ENCODE data around the gene RAB9B. TPM values are rescaled to one million over a fixed set of nuclear protein-coding genes. Genes with fewer than 3 reads are reported as not detected.
"Not testable (repeated sequence)": the region's sequence is repeated elsewhere in the genome, so short reads cannot be mapped to it uniquely, and the experiment has no call there.

The RAB9B gene
- total RNA-seq, 1 donor from 2014 or later: 2.4 TPM

DNA sequence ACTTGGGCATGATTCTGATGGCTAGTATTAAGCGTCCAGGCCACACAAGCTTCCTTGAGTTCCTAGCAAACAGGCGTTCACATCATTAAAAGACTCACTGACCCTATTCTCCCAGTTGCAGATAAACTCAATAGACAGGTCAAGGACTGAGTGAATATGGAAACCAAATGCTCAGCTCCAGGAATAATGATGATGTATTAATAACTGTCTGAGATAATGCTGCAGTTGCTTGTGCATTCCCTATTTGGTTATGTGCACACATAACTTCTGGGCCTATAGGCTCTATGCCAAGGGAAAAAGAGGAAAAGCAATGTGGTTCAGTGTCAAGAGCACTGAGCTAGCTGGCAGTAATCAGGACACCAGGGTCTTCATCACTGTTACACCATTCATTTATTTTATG is 3.5 kb downstream of the RAB9B start:
- TF ChIP-seq, protein P1, sequence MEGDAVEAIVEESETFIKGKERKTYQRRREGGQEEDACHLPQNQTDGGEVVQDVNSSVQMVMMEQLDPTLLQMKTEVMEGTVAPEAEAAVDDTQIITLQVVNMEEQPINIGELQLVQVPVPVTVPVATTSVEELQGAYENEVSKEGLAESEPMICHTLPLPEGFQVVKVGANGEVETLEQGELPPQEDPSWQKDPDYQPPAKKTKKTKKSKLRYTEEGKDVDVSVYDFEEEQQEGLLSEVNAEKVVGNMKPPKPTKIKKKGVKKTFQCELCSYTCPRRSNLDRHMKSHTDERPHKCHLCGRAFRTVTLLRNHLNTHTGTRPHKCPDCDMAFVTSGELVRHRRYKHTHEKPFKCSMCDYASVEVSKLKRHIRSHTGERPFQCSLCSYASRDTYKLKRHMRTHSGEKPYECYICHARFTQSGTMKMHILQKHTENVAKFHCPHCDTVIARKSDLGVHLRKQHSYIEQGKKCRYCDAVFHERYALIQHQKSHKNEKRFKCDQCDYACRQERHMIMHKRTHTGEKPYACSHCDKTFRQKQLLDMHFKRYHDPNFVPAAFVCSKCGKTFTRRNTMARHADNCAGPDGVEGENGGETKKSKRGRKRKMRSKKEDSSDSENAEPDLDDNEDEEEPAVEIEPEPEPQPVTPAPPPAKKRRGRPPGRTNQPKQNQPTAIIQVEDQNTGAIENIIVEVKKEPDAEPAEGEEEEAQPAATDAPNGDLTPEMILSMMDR (IDR thresholded peaks at IDR 0.05): no peak
- H3K4me3 Mint-ChIP-seq (ENCODE audit: unreplicated experiment): no peak overlapping the region
- no peaks in the 10 kb centered on the region for H3K9me3 Mint-ChIP-seq (ENCODE audit: unreplicated experiment)
- no peak for DNase-seq (ENCODE audit: extremely low spot score, unreplicated experiment)
- H3K4me1 Mint-ChIP-seq (ENCODE audit: unreplicated experiment): peaks cover 3% of the 10 kb centered on the region
- H3K36me3 Mint-ChIP-seq (ENCODE audit: unreplicated experiment): no peaks in the 10 kb centered on the region
- no peaks in the 10 kb centered on the region for H3K27me3 Mint-ChIP-seq (ENCODE audit: unreplicated experiment)
- H3K27ac Mint-ChIP-seq (ENCODE audit: unreplicated experiment): no peak overlapping the region

DNA sequence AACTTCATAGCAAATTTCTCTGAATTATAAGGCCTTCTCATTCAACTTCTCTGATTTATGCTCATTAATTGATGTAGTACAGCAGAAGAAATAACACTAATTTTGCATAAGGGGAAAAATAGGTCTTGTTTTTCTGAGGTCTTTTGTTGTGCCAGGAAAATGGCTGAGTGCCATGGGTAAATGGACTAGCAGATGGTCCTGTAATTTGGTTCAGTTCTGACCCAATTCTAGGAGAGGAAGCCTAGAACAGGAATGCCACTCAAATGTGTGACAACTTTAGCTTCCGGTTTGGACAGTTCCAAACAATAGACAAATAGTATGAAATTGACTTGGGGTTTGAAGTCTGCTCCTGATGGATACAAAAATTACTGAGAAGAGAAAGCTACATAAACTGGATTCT is 6.2 kb downstream of the RAB9B start:
- Mint-ChIP-seq H3K27ac (ENCODE audit: unreplicated experiment) (no peak overlapping the region), H3K27me3 (ENCODE audit: unreplicated experiment) (no peaks in the 10 kb centered on the region), H3K4me1 (ENCODE audit: unreplicated experiment) (peaks cover 5% of the 10 kb centered on the region), H3K9me3 (ENCODE audit: unreplicated experiment) (no peaks in the 10 kb centered on the region), H3K4me3 (ENCODE audit: unreplicated experiment) (no peak overlapping the region), H3K36me3 (ENCODE audit: unreplicated experiment) (no peaks in the 10 kb centered on the region)
- DNase-seq (ENCODE audit: extremely low spot score, unreplicated experiment): no peak
- TF ChIP-seq, protein P1 (IDR thresholded peaks at IDR 0.05): no peak

DNA sequence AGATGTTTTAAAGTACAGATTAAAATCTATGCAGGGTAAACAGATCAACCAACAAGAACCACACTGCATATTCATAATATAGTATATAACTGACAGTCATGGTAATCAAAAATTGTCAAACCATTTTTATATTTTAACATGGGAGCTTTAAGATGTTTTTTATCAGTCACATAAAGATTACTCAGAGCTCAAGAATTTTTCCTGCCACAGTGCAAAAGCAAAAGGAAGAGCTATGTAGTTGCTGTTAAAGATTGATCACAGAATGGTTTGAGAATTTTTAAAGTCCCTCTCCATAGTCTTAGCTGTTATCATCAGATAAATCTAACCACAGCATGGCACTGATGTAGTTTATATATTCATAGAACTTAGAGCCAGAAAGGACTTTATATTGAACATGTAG is 8.5 kb downstream of the RAB9B start:
- Mint-ChIP-seq H3K27ac (ENCODE audit: unreplicated experiment) (no peak overlapping the region), H3K4me3 (ENCODE audit: unreplicated experiment) (no peak overlapping the region), H3K4me1 (ENCODE audit: unreplicated experiment) (peaks cover 5% of the 10 kb centered on the region), H3K9me3 (ENCODE audit: unreplicated experiment) (no peaks in the 10 kb centered on the region), H3K27me3 (ENCODE audit: unreplicated experiment) (no peaks in the 10 kb centered on the region), H3K36me3 (ENCODE audit: unreplicated experiment) (no peaks in the 10 kb centered on the region)
- TF ChIP-seq, protein P1 (IDR thresholded peaks at IDR 0.05): no peak
- no peak for DNase-seq (ENCODE audit: extremely low spot score, unreplicated experiment)

DNA sequence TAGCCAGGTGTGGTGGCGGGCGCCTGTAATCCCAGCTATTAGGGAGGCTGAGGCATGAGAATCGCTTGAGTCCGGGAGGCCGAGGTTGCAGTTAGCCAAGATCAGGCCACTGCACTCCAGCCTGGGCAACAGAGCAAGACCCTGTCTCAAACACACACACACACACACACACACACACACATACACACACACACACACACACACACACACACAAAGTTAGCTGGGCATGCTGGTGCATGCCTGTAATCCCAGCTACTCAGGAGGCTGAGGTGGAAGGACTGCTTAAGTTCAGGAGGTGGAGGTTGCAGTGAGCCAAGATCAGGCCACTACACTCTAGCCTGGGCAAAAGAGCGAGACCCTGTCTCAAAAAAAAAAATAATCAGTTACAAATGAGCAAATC is 11.3 kb downstream of the RAB9B start:
- not testable (repeated sequence) for DNase-seq (ENCODE audit: extremely low spot score, unreplicated experiment); H3K27me3 Mint-ChIP-seq (ENCODE audit: unreplicated experiment); H3K9me3 Mint-ChIP-seq (ENCODE audit: unreplicated experiment); H3K4me3 Mint-ChIP-seq (ENCODE audit: unreplicated experiment); H3K36me3 Mint-ChIP-seq (ENCODE audit: unreplicated experiment); H3K27ac Mint-ChIP-seq (ENCODE audit: unreplicated experiment); H3K4me1 Mint-ChIP-seq (ENCODE audit: unreplicated experiment)

DNA sequence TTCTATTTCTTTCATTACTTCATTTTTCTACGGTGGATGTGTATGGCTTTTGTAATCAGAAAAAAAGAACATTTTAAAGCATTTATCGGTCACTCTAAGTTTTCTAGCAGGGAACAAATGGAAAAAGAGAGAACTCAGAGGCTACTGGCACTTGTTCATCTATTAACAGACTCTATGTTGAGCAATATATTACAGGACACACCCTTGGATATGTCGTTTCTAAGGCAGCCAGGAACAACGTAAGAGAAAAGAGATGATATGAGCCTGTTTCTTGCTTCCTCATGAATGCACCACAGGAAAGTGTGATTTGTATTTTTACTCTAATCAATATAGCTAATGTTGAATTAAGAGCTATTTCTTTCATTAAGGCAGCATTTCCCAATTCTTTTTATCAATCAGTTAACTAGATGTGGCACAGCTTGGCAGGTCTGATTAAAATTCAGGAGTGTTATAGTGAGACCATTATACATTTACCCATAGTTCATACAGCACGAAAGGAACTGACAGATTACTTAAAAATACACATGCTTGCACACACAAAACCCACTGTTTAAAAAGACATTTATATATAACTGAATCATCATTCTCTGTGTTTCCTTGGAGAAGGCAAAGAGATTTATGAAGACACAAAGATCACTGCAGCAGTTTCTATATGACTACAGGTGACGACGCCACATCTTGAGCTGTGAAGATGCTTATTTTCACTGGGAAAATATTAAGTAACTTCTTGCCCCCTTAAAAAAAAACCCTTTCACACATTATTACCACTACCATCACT is 13.0 kb downstream of the RAB9B start:
- DNase-seq (ENCODE audit: extremely low spot score, unreplicated experiment): no peak
- TF ChIP-seq, protein P1 (IDR thresholded peaks at IDR 0.05): no peak
- Mint-ChIP-seq H3K4me3 (ENCODE audit: unreplicated experiment) (no peak overlapping the region), H3K9me3 (ENCODE audit: unreplicated experiment) (no peaks in the 10 kb centered on the region), H3K27ac (ENCODE audit: unreplicated experiment) (no peak overlapping the region), H3K27me3 (ENCODE audit: unreplicated experiment) (peaks cover 13% of the 10 kb centered on the region), H3K4me1 (ENCODE audit: unreplicated experiment) (peaks cover 5% of the 10 kb centered on the region), H3K36me3 (ENCODE audit: unreplicated experiment) (no peaks in the 10 kb centered on the region)
